HepG2 (cell line): ENCODE measurements around the gene CAMSAP2. TPM values are rescaled to one million over a fixed set of nuclear protein-coding genes. Genes with fewer than 3 reads are reported as not detected.

Experiments
- ATRX ChIP-seq: sonication (generic); formaldehyde crosslinking; IDR thresholded peaks from 2 replicates; pipeline ENCODE4 v1.4.0; 2020; ENCODE audit warnings: missing genetic modification reagents, borderline replicate concordance
- BCL3 ChIP-seq: sonication (generic); formaldehyde crosslinking; IDR thresholded peaks from 2 replicates; pipeline ENCODE4 v1.5.1; 2020; ENCODE audit warnings: mild to moderate bottlenecking, missing genetic modification reagents, moderate library complexity
- DMTF1 ChIP-seq: sonication (generic); formaldehyde crosslinking; IDR thresholded peaks from 2 replicates; pipeline ENCODE4 v1.4.0; 2020; ENCODE audit warnings: mild to moderate bottlenecking, missing genetic modification reagents
- HOXD1 ChIP-seq: sonication (generic); formaldehyde crosslinking; IDR thresholded peaks from 2 replicates; pipeline ENCODE4 v1.5.0; 2020; ENCODE audit warnings: missing genetic modification reagents
- MXD4 ChIP-seq: IDR thresholded peaks from 2 replicates; pipeline ENCODE4 v1.6.1; 2016; ENCODE audit warnings: mild to moderate bottlenecking, missing biosample characterization, missing genetic modification reagents
- NFATC3 ChIP-seq: sonication (generic); formaldehyde crosslinking; IDR thresholded peaks from 2 replicates; pipeline ENCODE4 v1.5.1; 2020; ENCODE audit warnings: mild to moderate bottlenecking, missing genetic modification reagents
- NR2C2 ChIP-seq: sonication (generic); formaldehyde crosslinking; IDR thresholded peaks from 2 replicates; pipeline ENCODE4 v1.4.0; 2020; ENCODE audit warnings: missing genetic modification reagents, mild to moderate bottlenecking, moderate library complexity, borderline replicate concordance
- RORA ChIP-seq: sonication (generic); formaldehyde crosslinking; IDR thresholded peaks from 2 replicates; pipeline ENCODE4 v1.5.0; 2020; ENCODE audit warnings: mild to moderate bottlenecking, missing genetic modification reagents, moderate library complexity
- SNAPC4 ChIP-seq: sonication (generic); formaldehyde crosslinking; IDR thresholded peaks from 2 replicates; pipeline ENCODE4 v1.4.0; 2020; ENCODE audit warnings: mild to moderate bottlenecking, missing genetic modification reagents
- ZHX1 ChIP-seq: sonication (generic); formaldehyde crosslinking; IDR thresholded peaks from 2 replicates; pipeline ENCODE4 v1.8.1; 2022; ENCODE audit warnings: low read depth, mild to moderate bottlenecking, missing genetic modification reagents
- ZNF180 ChIP-seq: sonication (generic); formaldehyde crosslinking; IDR thresholded peaks from 2 replicates; pipeline ENCODE4 v1.4.0; 2020; ENCODE audit warnings: low read depth, missing genetic modification reagents, borderline replicate concordance
- ZNF251 ChIP-seq: sonication (generic); formaldehyde crosslinking; IDR thresholded peaks from 2 replicates; pipeline ENCODE4 v1.9.0; 2021; ENCODE audit warnings: mild to moderate bottlenecking, missing genetic modification reagents
- ZNF280B ChIP-seq: sonication (generic); formaldehyde crosslinking; IDR thresholded peaks from 2 replicates; pipeline ENCODE4 v1.5.0; 2020; ENCODE audit warnings: missing genetic modification reagents, mild to moderate bottlenecking, borderline replicate concordance
- ZNF282 ChIP-seq: fragments of 450-650 bp; IDR thresholded peaks from 2 replicates; pipeline ENCODE4 v1.6.1; 2018; ENCODE audit not compliant: partially characterized antibody
- ZNF383 ChIP-seq: sonication (generic); formaldehyde crosslinking; IDR thresholded peaks from 2 replicates; pipeline ENCODE4 v1.4.0; 2020; ENCODE audit warnings: missing genetic modification reagents, mild to moderate bottlenecking, borderline replicate concordance
- polyA plus RNA-seq, 8 experiments: library from polyadenylated mRNA; depleted of rRNA in 3 of 8; stranded (reverse) in 7 of 8; unstranded in 1 of 8; fragments of >200 nt; fragmentation: Illumina TruSeq in 4 of 8; extraction: Trizol in 4 of 8; gene quantifications; 2 replicates each; pipeline versions ENCODE4 v1.2.1 to v1.2.3, GENCODE V29; 2011 to 2016; ENCODE audit warnings: low read depth in 4 of 8, missing spikeins in 1 of 8, mixed read lengths in 1 of 8; ENCODE audit not compliant: insufficient read depth in 1 of 8
- total RNA-seq, 5 experiments: library from RNA; depleted of rRNA; stranded (reverse); fragments of >200 nt; fragmentation: Illumina TruSeq; extraction: Trizol; gene quantifications; 2 replicates each; pipeline ENCODE4 v1.2.3, GENCODE V29; 2016; ENCODE audit warnings: low read depth in 1 of 5

The CAMSAP2 gene
- total and polyA plus RNA-seq, 2 of the 13 experiments (the other 11 are each of a cell fraction or from before 2014, with no cell fraction given), result 3.4 to 8.2 TPM

- no peak for TF ChIP-seq HOXD1
- no peak for TF ChIP-seq ATRX
- no peak for TF ChIP-seq SNAPC4 (CRISPR knock-in tag)
- no peak for TF ChIP-seq RORA (CRISPR knock-in tag)
- no peak for TF ChIP-seq ZNF251 (CRISPR knock-in tag)
- TF ChIP-seq BCL3 (CRISPR knock-in tag), result peak; percentile 31; the same call in 1 of the 2 replicates
- TF ChIP-seq ZNF282, result no peak
- no peak for TF ChIP-seq NR2C2 (CRISPR knock-in tag)
- TF ChIP-seq ZNF280B (CRISPR knock-in tag), result no peak
- TF ChIP-seq ZHX1, result no peak
- TF ChIP-seq ZNF383, result no peak
- no peak for TF ChIP-seq ZNF180 (CRISPR knock-in tag)
- peak; percentile 18; the same call in 1 of the 2 replicates for TF ChIP-seq MXD4 (CRISPR knock-in tag)
- 0 out of 2 replicates have a peak, but pooled peaks have one; percentile 52 for TF ChIP-seq NFATC3 (CRISPR knock-in tag)
- TF ChIP-seq DMTF1 (CRISPR knock-in tag), result no peak
Observed at GRCh38 chr1:200738949-200739651, 407 bp downstream of the CAMSAP2 start (continued).
